Measurements from ENCODE around the gene MYRFL. TPM values are rescaled to one million over a fixed set of nuclear protein-coding genes. Genes with fewer than 3 reads are reported as not detected.

Gene MYRFL
- total RNA-seq, 1 experiment from 2014 or later, result 0.57 TPM

GRCh38 chr12:69886715-69887114 lies 61.7 kb downstream of the MYRFL start:
- H3K27ac ChIP-seq (ENCODE audit: insufficient read length, low read depth, low read length), result no peak overlapping the region
- H4K5ac ChIP-seq (ENCODE audit: insufficient read length, low read depth, low read length), result no peak overlapping the region
- no peak overlapping the region for H2BK120ac ChIP-seq (ENCODE audit: low read depth, low read length, poor library complexity, severe bottlenecking)
- H3K23me2 ChIP-seq (ENCODE audit: insufficient read length, low read depth, low read length, poor library complexity, severe bottlenecking), result no peaks in the 10 kb centered on the region
- no peak overlapping the region for H2BK5ac ChIP-seq (ENCODE audit: insufficient read length, low read length)
- no peak overlapping the region for H2BK20ac ChIP-seq (ENCODE audit: low read depth, low read length, poor library complexity, severe bottlenecking)
- no peaks in the 10 kb centered on the region for H3K9me3 ChIP-seq (ENCODE audit: control insufficient read depth, low read depth, low read length)
- WGBS (ENCODE audit: extremely low coverage, insufficient read length, low lambda C conversion rate), result no CpG with 5 or more reads among the region's 2 CpGs
- no peak overlapping the region for H2BK15ac ChIP-seq (ENCODE audit: low read depth, low read length)
- no peak overlapping the region for H3K56ac ChIP-seq (ENCODE audit: insufficient read length, low read depth, low read length)
- H2AK5ac ChIP-seq (ENCODE audit: insufficient read length, low read length), result no peak overlapping the region
- no peak overlapping the region for H4K91ac ChIP-seq (ENCODE audit: insufficient read length, low read depth, low read length)
- H4K8ac ChIP-seq (replicated peaks; ENCODE audit: insufficient read length, low read depth, low read length), result no peak overlapping the region
- no peak for TF ChIP-seq CTCF (conservative IDR thresholded peaks at IDR 0.05)
- H3T11ph ChIP-seq (ENCODE audit: low read length), result no peak overlapping the region
- no peak overlapping the region for H3K4me2 ChIP-seq (ENCODE audit: insufficient read depth, insufficient read length, low read length)
- H3K23ac ChIP-seq (ENCODE audit: insufficient read length, low read depth, low read length), result no peak overlapping the region
- Mint-ChIP-seq H3K36me3 (ENCODE audit: insufficient read depth in 1 of 3, low read depth in 3 of 3) (no peaks in the 10 kb centered on the region), H3K4me3 (no peak overlapping the region), H3K27ac (no peak overlapping the region), H3K4me1 (peaks cover 6 to 11% of the 10 kb centered on the region in 2 experiments; a peak in 3 of 4 replicates), H3K27me3 (ENCODE audit: low read depth) (peaks cover 2% of the 10 kb centered on the region; the same call in 1 of the 2 replicates), H3K9me3 (peaks cover 0 to 2% of the 10 kb centered on the region in 2 experiments; a peak in 2 of 5 replicates)
- no peak overlapping the region for H3K4ac ChIP-seq (ENCODE audit: low read depth, low read length)
- no peaks in the 10 kb centered on the region for H4K20me1 ChIP-seq (ENCODE audit: control insufficient read depth, insufficient read depth, insufficient read length)
- no peak for DNase-seq
- H3K14ac ChIP-seq (ENCODE audit: insufficient read depth, low read length), result no peak overlapping the region
- no peaks in the 10 kb centered on the region for H3K79me2 ChIP-seq (ENCODE audit: insufficient read depth, low read length)
- no peak overlapping the region for H2BK12ac ChIP-seq (ENCODE audit: insufficient read length, low read depth, low read length)
- no peaks in the 10 kb centered on the region for H3K4me1 ChIP-seq (ENCODE audit: insufficient read depth, low read length)
- H2AFZ ChIP-seq (ENCODE audit: low read length), result no peak overlapping the region
- no peaks in the 10 kb centered on the region for H3K27me3 ChIP-seq (ENCODE audit: insufficient read depth, low read length)
- H3K79me1 ChIP-seq (ENCODE audit: insufficient read depth, low read depth, low read length, poor library complexity, severe bottlenecking), result no peaks in the 10 kb centered on the region
- H3K18ac ChIP-seq (ENCODE audit: insufficient read length, low read depth, low read length), result no peak overlapping the region
- no peak overlapping the region for H3K9ac ChIP-seq (ENCODE audit: extremely low read depth, insufficient read length, low read length)
